HEK293 (cell line): ENCODE measurements around the gene CTBP2.

Experiments used
- CTCF ChIA-PET: fragments of 350-600 bp; formaldehyde crosslinking; extraction: SDS; loops from one replicate; lab custom pipeline; 2021; ENCODE audit warnings: antibody characterized with exemption; lab: Yijun Ruan, JAX
- POLR2A ChIA-PET: fragments of 300-600 bp; formaldehyde crosslinking; extraction: SDS; loops from one replicate; lab custom pipeline; 2020; ENCODE audit warnings: antibody characterized with exemption, inconsistent platforms; lab: Yijun Ruan, JAX
- H3K27ac ChIP-seq: fragments of 200-500 bp; sonication (Bioruptor generic); 2 replicates; pipeline ENCODE4 v1.5.1; 2014; ENCODE audit warnings: low read depth, low read length, control low read depth, inconsistent platforms; ENCODE audit errors: extremely low read depth
- H3K36me3 ChIP-seq, 2 experiments: fragments of 200-500 bp in 1 of 2; sonication (Bioruptor generic) in 1 of 2; 1 replicate in 1 of 2; 2 replicates in 1 of 2; pipeline ENCODE4 v1.5.1; 2014 to 2017; ENCODE audit warnings: inconsistent platforms in 2 of 2, low read length in 2 of 2; ENCODE audit not compliant: control insufficient read depth in 2 of 2, insufficient read depth in 1 of 2
- H3K4me1 ChIP-seq: fragments of 200-500 bp; sonication (Bioruptor generic); 2 replicates; pipeline ENCODE4 v1.5.1; 2014; ENCODE audit warnings: mild to moderate bottlenecking, low read length, inconsistent platforms; ENCODE audit not compliant: control insufficient read depth, insufficient read depth
- H3K4me3 ChIP-seq: 2 replicates; pipeline ENCODE4 v1.5.1; 2011; ENCODE audit warnings: low read depth, mild to moderate bottlenecking, control low read depth, low read length, moderate library complexity
- H3K9me3 ChIP-seq: fragments of 200-500 bp; sonication (Bioruptor generic); 2 replicates; pipeline ENCODE4 v1.5.1; 2014; ENCODE audit warnings: low read depth, low read length, inconsistent platforms; ENCODE audit not compliant: control insufficient read depth, insufficient read depth
- ATF2 ChIP-seq: fragments of 450-650 bp; formaldehyde crosslinking; IDR thresholded peaks from 2 replicates; pipeline ENCODE4 v1.5.1; 2016; ENCODE audit warnings: missing biosample characterization, missing genetic modification characterization, low read depth
- CTCF ChIP-seq: fragments of 450-650 bp; formaldehyde crosslinking; IDR thresholded peaks from 2 replicates; pipeline ENCODE4 v1.5.1; 2016; ENCODE audit warnings: missing biosample characterization, missing genetic modification characterization
- KLF16 ChIP-seq: fragments of 450-650 bp; formaldehyde crosslinking; IDR thresholded peaks from 2 replicates; pipeline ENCODE4 v1.5.1; 2017; ENCODE audit warnings: missing biosample characterization, missing genetic modification characterization
- KLF9 ChIP-seq: fragments of 450-650 bp; formaldehyde crosslinking; IDR thresholded peaks from 2 replicates; pipeline ENCODE4 v1.5.1; 2016; ENCODE audit warnings: missing biosample characterization, missing genetic modification characterization, low read depth
- REST ChIP-seq: fragments of 450-650 bp; formaldehyde crosslinking; IDR thresholded peaks from 2 replicates; pipeline ENCODE4 v1.5.1; 2016; ENCODE audit warnings: missing biosample characterization, missing genetic modification characterization
- SALL2 ChIP-seq: fragments of 450-650 bp; formaldehyde crosslinking; IDR thresholded peaks from 2 replicates; pipeline ENCODE4 v1.5.0; 2017; ENCODE audit warnings: missing biosample characterization, mild to moderate bottlenecking, missing genetic modification characterization, borderline replicate concordance
- WT1 ChIP-seq: fragments of 450-650 bp; formaldehyde crosslinking; IDR thresholded peaks from 2 replicates; pipeline ENCODE4 v1.5.1; 2016; ENCODE audit warnings: missing biosample characterization, missing genetic modification characterization
- ZBTB17 ChIP-seq: fragments of 450-650 bp; formaldehyde crosslinking; IDR thresholded peaks from 2 replicates; pipeline ENCODE4 v1.5.1; 2016; ENCODE audit warnings: missing biosample characterization, missing genetic modification characterization
- ZBTB48 ChIP-seq: fragments of 450-650 bp; formaldehyde crosslinking; IDR thresholded peaks from 2 replicates; pipeline ENCODE4 v1.5.1; 2016; ENCODE audit warnings: missing biosample characterization, missing genetic modification characterization
- ZNF10 ChIP-seq: fragments of 450-650 bp; formaldehyde crosslinking; IDR thresholded peaks from 2 replicates; pipeline ENCODE4 v1.5.1; 2017; ENCODE audit warnings: missing biosample characterization, missing genetic modification characterization
- ZNF133 ChIP-seq: fragments of 450-650 bp; formaldehyde crosslinking; IDR thresholded peaks from 2 replicates; pipeline ENCODE4 v1.5.1; 2016; ENCODE audit warnings: missing biosample characterization, missing genetic modification characterization
- ZNF175 ChIP-seq: fragments of 450-650 bp; formaldehyde crosslinking; IDR thresholded peaks from 2 replicates; pipeline ENCODE4 v1.5.1; 2016; ENCODE audit warnings: missing biosample characterization, missing genetic modification characterization
- ZNF2 ChIP-seq: fragments of 450-650 bp; formaldehyde crosslinking; IDR thresholded peaks from 2 replicates; pipeline ENCODE4 v1.5.1; 2016; ENCODE audit warnings: missing biosample characterization, missing genetic modification characterization
- ZNF211 ChIP-seq: fragments of 450-650 bp; formaldehyde crosslinking; IDR thresholded peaks from 2 replicates; pipeline ENCODE4 v1.5.1; 2016; ENCODE audit warnings: low read depth, missing biosample characterization, missing genetic modification characterization
- ZNF24 ChIP-seq: fragments of 450-650 bp; formaldehyde crosslinking; IDR thresholded peaks from 2 replicates; pipeline ENCODE4 v1.5.1; 2016; ENCODE audit warnings: missing biosample characterization, missing genetic modification characterization
- ZNF341 ChIP-seq: fragments of 450-650 bp; formaldehyde crosslinking; IDR thresholded peaks from 2 replicates; pipeline ENCODE4; 2016; ENCODE audit warnings: low read depth, missing biosample characterization, missing genetic modification characterization
- ZNF488 ChIP-seq: fragments of 450-650 bp; formaldehyde crosslinking; IDR thresholded peaks from 2 replicates; pipeline ENCODE4 v1.5.1; 2016; ENCODE audit warnings: missing biosample characterization, missing genetic modification characterization
- ZNF514 ChIP-seq: fragments of 450-650 bp; formaldehyde crosslinking; IDR thresholded peaks from 2 replicates; pipeline ENCODE4 v1.5.1; 2016; ENCODE audit warnings: missing biosample characterization, missing genetic modification characterization
- ZNF530 ChIP-seq: fragments of 450-650 bp; formaldehyde crosslinking; IDR thresholded peaks from 2 replicates; pipeline ENCODE4 v1.5.1; 2016; ENCODE audit warnings: low read depth, missing biosample characterization, missing genetic modification characterization
- ZNF558 ChIP-seq: fragments of 450-650 bp; formaldehyde crosslinking; IDR thresholded peaks from 2 replicates; pipeline ENCODE4 v1.5.1; 2016; ENCODE audit warnings: missing biosample characterization, missing genetic modification characterization
- ZNF629 ChIP-seq: fragments of 450-650 bp; formaldehyde crosslinking; IDR thresholded peaks from 2 replicates; pipeline ENCODE4 v1.5.1; 2017; ENCODE audit warnings: missing biosample characterization, missing genetic modification characterization
- ZNF654 ChIP-seq: fragments of 450-650 bp; formaldehyde crosslinking; IDR thresholded peaks from 2 replicates; pipeline ENCODE4 v1.5.1; 2016; ENCODE audit warnings: low read depth, missing biosample characterization, missing genetic modification characterization
- ZNF677 ChIP-seq: fragments of 450-650 bp; IDR thresholded peaks from 2 replicates; pipeline ENCODE4 v1.5.0; 2018; ENCODE audit warnings: missing biosample characterization, mild to moderate bottlenecking, missing genetic modification characterization, moderate library complexity
- ZNF76 ChIP-seq: fragments of 450-650 bp; formaldehyde crosslinking; IDR thresholded peaks from 2 replicates; pipeline ENCODE4; 2016; ENCODE audit warnings: low read depth, missing biosample characterization, missing genetic modification characterization, borderline replicate concordance
- ZNF785 ChIP-seq: fragments of 450-650 bp; formaldehyde crosslinking; IDR thresholded peaks from 2 replicates; pipeline ENCODE4 v1.5.1; 2016; ENCODE audit warnings: missing biosample characterization, missing genetic modification characterization
- ZSCAN30 ChIP-seq: fragments of 450-650 bp; IDR thresholded peaks from 2 replicates; pipeline ENCODE4 v1.5.1; 2018; ENCODE audit warnings: missing biosample characterization, mild to moderate bottlenecking, missing genetic modification characterization, moderate library complexity

CTBP2 gene

GRCh38 chr10:125038637-125039036 lies 121.7 kb downstream of the CTBP2 start:
- CTCF ChIA-PET: interaction anchor here (1.9 kb wide), 1 partner anchor 9 kb away, joined by 10 read pairs; no protein-coding TSS in a partner anchor
- peaks cover 32% of the 10 kb centered on the region for H3K4me1 ChIP-seq
- no peaks in the 10 kb centered on the region for H3K9me3 ChIP-seq
- H3K36me3 ChIP-seq: peaks cover 0 to 5% of the 10 kb centered on the region in 2 experiments; a peak in 1 of 3 replicates
- no peak for TF ChIP-seq SALL2 (tag by site-specific recombination)
- no peak for TF ChIP-seq KLF16 (tag by site-specific recombination)
- no peak for TF ChIP-seq WT1 (tag by site-specific recombination)
- no peak for TF ChIP-seq ZNF488 (tag by site-specific recombination)
- no peak for TF ChIP-seq ZNF10 (tag by site-specific recombination)
- peak; percentile 31 for TF ChIP-seq ZNF654 (tag by site-specific recombination)
- TF ChIP-seq ZNF24 (tag by site-specific recombination): no peak
- no peak for TF ChIP-seq ZNF514 (tag by site-specific recombination)
- no peak for TF ChIP-seq ZNF175
- TF ChIP-seq ATF2 (tag by site-specific recombination): no peak
- peak; percentile 33; the same call in 1 of the 2 replicates for TF ChIP-seq CTCF (tag by site-specific recombination)
- TF ChIP-seq ZNF785 (tag by site-specific recombination): no peak
- TF ChIP-seq KLF9 (tag by site-specific recombination): no peak
- 0 out of 2 replicates have a peak, but pooled peaks have one; percentile 45 for TF ChIP-seq ZNF341 (tag by site-specific recombination)
- no peak for TF ChIP-seq ZNF2 (tag by site-specific recombination)
- TF ChIP-seq ZNF133 (tag by site-specific recombination): no peak
- no peak for TF ChIP-seq ZNF530 (tag by site-specific recombination)
- no peak for TF ChIP-seq ZNF558
- peak; percentile 58; the same call in 1 of the 2 replicates for TF ChIP-seq ZBTB48 (tag by site-specific recombination)
- TF ChIP-seq, all 188 proteins: peak for 4
- POLR2A ChIA-PET: no interaction called here
- no peak overlapping the region for H3K4me3 ChIP-seq
- H3K27ac ChIP-seq: no peak overlapping the region

- peaks cover 0 to 5% of the 10 kb centered on the region in 2 experiments; a peak in 1 of 3 replicates for H3K36me3 ChIP-seq
- H3K9me3 ChIP-seq: no peaks in the 10 kb centered on the region
- ChIA-PET POLR2A (interaction anchor here (0.5 to 1.5 kb wide), 2 partner anchors 8 to 620 kb away, joined by 3 to 6 read pairs; no protein-coding TSS in a partner anchor), CTCF (interaction anchor here (0.5 to 3.7 kb wide), 2 partner anchors 11 to 107 kb away, joined by 3 to 26 read pairs; no protein-coding TSS in a partner anchor)
- H3K27ac ChIP-seq: no peak overlapping the region
- no peak overlapping the region for H3K4me3 ChIP-seq
- peaks cover 32% of the 10 kb centered on the region for H3K4me1 ChIP-seq
- TF ChIP-seq ZNF558: 0 out of 2 replicates have a peak, but pooled peaks have one; percentile 14
- no peak for TF ChIP-seq ZNF677 (tag by site-specific recombination)
- 0 out of 2 replicates have a peak, but pooled peaks have one; percentile 18 for TF ChIP-seq ZNF629 (tag by site-specific recombination)
- peak; percentile 77 for TF ChIP-seq REST (tag by site-specific recombination)
- TF ChIP-seq ZNF211: no peak
- TF ChIP-seq ZNF76 (tag by site-specific recombination): 0 out of 2 replicates have a peak, but pooled peaks have one; percentile 42
- TF ChIP-seq ZBTB17 (tag by site-specific recombination): peak; percentile 73
- TF ChIP-seq ZSCAN30 (tag by site-specific recombination): peak; percentile 25; the same call in 1 of the 2 replicates
Observed at GRCh38 chr10:125037145-125037877, 123.1 kb downstream of the CTBP2 start.
